Fibroblast of peridontal ligament (primary cell): Measurements from ENCODE around the gene RABL6.
"Not testable (repeated sequence)": the region's sequence is repeated elsewhere in the genome, so short reads cannot be mapped to it uniquely, and the experiment has no call there.

Source experiments
- DNase-seq: peaks from one replicate; pipeline ENCODE4 v3.0.0-alpha.2; 2010; ENCODE audit errors: extremely low read depth

The RABL6 gene

DNA sequence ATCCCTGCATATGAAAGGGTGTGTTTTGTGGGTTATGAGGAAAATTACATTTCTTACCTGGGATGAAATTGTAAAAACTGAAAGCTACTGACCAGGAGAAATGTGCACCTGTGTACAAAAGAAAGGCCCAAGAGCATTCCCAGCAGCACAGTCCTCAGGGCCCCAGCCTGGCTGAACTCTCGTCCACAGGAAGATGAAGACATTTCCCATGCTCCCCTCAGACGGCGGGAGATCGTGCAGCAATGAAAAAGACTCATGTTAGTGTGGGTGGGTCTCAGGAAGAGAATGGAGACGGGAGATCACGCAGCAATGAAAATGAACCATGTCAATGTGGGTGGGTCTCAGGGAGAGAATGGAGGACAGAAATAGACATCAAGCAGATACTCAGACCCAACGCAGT lies 30.8 kb upstream of the RABL6 start:
- DNase-seq: no peak

DNA sequence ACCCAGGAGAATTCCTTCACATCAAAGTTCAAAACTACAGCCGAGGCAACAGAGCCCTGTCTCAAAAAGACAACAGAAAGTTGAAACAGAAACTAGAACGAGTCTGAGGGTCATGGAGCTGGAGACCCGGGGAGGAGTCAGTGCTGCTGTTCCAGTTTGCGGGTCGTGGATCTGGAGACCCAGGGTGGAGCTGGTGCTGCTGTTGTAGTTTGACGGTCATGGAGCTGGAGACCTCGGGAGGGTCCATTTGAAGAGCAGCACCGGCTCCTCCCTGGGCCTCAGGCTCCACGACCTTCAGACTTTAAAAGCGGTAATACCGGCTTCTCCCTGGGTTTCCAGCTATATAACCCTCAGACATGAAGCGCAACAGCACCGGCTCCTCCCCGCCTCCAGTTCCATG lies 30.4 kb upstream of the RABL6 start:
- no peak for DNase-seq

DNA sequence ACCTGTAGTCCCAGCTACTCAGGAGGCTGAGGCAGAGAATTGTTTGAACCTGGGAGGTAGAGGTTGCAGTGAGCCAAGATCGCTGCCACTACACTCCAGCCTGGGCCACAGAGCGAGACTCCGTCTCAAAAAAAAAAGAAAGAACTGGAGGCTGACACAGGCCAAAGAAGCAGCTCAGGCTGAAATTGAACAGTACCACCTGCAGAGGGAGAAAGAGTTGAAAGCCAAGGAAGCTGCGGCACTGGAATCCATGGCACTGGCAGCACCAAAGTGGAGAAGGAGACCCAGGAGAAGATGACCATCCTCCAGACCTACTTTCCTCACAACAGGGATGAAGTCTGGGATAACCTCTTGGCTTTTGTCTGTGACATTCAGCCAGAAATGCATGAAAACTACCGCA lies 27.9 kb upstream of the RABL6 start:
- no peak for DNase-seq

DNA sequence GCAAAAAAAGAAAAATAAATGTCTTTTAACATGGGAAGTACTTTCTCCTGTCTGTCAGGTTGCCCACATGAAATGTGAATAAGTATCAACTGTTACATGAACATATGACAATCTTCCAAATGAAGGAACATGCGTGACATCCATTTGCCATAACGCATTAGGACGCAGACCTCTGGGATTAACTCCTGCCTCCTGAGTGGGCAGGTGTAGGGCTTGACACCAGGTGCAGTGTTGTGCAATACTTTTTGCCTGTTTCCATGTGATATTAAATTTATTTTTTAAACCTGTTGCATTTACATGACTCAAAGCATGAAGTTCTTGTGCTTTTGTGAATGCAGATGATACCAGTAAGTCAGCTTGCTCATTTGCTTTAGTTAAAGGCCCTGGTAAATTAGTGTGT lies 25.3 kb upstream of the RABL6 start:
- no peak for DNase-seq

DNA sequence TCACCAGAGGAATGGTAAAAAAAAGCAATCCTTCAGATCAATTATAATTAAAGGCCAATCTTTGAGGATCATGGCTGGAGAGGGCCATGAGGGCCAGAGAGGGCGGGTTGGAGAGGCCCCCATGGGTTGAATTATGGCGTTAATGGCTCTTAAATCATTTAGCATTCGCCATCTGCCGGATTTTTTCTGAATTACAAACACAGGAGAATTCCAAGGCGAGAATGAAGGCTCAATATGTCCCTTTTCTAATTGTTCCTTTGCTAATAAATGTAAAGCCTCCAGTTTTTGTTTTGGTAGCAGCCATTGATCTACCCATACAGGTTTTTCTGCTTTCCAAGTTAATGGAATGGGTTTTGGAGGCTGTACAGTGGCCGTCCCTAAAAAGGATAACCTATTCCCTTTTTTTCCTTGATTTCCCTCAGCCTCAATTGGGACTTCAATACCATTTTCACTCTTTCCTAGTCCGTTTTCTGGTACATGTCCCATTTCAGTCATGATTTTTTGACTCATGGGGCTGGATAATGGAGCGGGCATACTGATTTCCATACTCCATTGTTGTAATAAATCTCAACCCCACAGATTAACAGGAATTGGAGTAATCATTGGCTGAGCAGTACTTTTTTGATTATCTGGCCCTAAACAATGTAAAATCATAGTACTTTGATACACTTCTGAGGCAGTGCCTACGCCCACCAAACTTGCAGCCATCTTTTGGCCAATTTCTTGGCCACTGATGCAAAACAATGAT lies 23.3 kb upstream of the RABL6 start:
- peak; percentile 34 for DNase-seq

DNA sequence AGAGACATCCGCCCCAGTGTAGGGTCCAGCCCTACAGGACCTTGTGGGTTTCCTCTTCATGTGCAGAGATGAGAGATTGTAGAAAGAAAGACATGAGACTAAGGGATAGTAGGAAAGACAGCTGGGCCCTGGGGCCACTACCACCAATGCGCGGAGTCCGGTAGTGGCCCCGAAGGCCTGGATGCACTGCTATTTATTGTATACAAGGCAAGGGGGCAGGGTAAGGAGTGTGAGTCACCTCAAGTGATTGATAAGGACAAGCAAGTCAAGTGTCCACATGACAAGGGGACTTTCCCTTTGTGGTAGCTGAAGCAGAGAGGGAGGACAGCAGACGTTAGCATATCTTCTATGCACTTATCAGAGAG lies 22.8 kb upstream of the RABL6 start:
- no peak for DNase-seq

DNA sequence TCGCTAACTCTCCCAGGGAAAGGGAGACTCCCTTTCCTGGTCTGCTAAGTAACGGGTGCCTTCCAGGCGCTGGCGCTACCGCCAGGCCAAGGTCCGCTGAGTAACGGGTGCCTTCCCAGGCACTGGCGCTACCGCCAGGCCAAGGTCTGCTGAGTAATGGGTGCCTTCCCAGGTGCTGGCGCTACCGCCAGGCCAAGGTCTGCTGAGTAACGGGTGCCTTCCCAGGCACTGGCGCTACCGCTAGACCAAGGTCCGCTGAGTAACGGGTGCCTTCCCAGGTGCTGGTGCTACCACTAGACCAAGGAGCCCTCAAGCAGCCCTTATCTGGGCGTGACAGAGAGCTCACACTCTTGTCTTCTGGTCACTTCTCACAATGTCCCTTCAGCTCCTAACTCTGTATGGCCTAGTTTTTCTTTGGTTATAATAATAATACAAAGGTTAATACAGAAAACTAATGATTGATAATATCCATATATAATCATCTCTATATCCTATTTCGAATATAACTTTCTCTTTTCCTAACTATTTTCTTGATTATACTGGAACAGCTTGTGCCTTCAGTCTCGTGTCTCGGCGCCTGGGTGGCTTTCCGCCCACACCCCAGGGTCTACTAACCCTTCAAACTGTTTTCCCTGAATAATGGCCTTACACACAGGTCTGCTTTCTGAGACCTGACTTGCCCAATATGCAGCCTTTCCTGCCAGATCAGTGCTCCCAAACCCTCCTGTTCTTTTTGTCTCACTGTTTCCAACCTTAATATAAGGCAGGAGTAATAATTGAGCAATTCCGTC lies 22.0 kb upstream of the RABL6 start:
- DNase-seq: not testable (repeated sequence)

DNA sequence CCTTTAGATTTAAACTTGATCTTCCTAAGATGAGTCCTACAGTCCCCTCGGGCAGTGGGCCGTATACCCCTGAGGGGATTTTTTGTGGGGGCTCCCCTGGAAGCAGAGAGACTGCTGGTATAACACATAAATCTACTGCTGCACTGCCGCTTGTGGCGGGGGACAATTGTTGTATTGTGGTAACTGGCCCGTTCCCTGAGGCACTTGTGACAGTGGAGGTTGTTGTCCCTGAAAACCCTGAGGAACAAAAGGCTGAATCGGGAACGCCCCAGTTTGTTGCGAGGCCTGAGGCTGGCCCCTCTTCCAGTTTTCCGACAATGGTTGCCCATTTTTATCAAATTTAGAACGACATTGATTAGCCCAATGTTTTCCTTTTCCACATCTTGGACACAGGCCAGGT lies 21.3 kb upstream of the RABL6 start:
- DNase-seq: no peak

DNA sequence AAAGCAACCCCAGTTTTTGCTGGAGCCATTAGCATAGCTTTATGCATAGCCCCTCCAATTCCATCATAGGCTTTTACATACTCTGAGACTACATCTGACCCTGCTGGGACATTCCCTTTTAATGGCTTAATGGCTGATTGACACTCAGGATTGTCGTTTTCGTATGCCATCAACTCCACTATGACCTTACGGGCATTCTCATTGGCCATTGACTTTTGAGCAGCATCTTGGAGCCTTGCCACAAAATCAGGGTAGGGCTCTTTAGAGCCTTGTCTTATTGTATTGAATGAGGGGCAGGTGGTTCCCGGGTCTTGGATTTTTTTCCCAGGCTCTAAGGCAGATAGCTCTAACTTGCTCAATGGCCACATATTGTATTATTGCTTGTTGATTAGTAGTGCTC lies 20.8 kb upstream of the RABL6 start:
- DNase-seq: not testable (repeated sequence)

DNA sequence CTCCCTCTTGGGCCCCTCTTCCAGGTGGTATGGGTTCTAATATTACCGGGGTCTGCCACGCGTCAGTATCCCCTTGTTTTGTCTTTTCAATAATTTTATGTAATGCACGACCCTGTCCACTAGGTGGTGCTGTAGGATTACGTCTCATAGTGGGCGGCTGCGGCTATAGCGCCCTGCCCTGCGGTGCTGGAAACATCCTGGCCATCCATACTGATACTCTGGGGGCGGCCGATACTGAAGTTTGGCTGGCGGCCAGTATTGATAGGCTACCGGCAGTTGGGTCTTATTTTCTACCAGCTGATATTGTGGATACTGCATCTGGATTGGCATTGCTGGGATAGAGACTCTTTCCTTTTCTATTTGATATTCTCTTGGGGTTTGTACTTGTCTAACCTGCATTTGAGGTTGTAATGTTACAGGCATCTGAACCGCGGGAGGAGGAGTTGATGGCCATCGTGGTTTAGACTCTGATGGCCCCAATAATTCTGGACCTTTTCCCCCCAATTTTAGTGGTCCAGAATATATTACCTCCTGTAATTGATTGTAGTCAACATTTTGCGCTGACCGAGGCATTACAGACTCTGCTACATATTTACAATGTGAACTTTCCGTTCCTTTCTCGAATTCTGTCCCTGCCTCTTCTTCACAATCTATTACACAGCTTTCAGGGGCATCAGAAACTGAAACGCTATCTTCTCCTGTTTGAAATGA lies 19.9 kb upstream of the RABL6 start:
- peak; percentile 60 for DNase-seq

DNA sequence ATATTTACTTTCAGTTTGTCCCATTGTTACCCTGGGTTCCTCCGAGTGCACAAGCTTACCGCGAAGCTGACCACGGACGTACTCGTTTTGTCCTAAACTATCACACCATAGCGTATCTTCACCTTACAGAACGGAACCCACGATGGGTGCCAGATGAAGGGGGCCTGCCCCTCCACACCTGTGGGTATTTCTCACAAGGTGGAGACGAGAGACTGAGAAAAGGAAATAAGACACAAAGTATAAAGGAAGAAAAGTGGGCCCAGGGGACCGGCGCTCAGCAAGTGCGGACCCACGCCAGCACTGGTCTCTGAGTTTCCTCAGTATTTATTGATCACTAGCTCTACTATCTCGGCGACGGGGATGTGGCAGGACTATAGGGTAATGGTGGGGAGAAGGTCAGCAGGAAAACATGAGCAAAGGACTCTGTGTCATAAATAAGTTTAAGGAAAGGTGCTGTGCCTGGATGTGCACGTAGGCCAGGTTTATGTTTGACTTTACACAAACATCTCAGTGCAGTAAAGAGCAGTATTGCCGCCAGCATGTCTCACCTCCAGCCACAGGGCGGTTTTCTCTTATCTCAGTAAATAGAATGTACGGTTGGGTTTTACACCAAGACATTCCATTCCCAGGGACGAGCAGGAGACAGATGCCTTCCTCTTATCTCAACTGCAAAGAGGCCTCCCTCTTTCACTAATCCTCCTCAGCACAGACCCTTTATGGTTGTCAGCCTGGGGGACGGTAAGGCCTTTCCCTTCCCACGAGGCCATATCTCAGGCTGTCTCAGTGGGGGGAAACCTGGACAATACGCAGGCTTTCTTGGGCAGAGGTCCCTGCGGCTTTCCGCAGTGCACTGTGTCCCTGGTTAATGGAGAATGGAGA lies 18.9 kb upstream of the RABL6 start:
- DNase-seq: not testable (repeated sequence)

DNA sequence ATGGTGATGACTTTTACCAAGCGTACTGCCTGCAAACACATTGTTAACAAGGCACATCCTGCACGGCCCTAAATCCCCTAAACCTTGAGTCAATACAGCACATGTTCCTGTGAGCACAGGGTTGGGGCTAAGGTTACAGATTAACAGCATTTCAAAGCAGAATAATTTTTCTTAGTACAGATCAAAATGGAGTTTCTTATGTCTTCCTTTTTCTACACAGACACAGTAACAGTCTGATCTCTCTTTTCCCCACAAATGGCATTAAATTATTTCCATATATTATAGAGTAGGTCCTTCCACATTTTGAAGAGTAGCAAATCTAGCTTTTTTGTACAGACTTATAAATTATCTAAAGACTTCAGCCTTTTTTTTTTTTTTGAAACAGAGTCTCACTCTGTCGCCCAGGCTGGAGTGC lies 18.2 kb upstream of the RABL6 start:
- no peak for DNase-seq

DNA sequence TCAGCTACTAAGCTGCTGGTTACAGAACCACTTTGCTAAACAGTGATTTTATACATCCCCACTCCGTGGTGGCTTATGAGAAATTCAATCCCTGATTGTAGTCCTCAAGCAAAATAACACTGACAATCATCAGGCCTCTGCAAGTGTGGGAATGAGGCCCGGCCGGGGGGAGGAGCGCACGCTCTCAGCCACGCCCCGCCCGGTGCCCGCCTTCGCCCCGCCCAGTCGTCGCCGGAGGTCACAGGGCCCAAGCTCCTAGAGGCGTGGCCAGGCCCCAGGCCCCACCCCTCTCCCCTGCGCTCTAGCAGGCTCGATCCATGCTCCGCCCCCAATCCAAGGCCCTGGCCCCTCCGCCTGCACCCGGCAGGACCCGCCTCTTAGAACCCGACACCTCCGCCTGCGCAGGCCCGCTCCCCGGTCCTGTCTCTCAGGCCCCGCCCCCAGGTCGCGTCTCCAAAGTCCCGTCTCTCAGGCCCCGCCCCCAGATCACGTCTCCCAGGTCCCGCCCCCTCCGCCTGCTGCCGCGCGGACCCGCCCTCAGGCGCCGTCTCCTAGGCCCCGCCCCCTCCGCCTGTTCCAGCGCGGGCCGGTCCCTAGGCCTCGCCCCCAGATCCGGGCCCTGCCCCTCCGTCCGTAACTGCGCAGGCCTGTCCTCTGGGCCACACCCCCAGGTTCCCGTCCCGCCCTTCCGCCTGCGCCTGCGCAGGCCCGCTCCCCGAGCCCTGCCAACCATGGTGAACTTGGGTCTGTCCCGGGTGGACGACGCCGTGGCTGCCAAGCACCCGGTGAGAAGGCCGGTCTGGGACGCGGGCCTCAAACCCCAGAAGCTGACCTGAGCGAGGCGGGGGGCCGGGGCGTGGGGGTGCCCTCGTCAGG lies 16.9 kb upstream of the RABL6 start, which contains the start of gene TMEM141:
TSS of gene TMEM141 (plus strand) at position 705 of the 876 bp plus-strand sequence. CDS start at position 732, 27 bp downstream.
- DNase-seq: peak; percentile 98

DNA sequence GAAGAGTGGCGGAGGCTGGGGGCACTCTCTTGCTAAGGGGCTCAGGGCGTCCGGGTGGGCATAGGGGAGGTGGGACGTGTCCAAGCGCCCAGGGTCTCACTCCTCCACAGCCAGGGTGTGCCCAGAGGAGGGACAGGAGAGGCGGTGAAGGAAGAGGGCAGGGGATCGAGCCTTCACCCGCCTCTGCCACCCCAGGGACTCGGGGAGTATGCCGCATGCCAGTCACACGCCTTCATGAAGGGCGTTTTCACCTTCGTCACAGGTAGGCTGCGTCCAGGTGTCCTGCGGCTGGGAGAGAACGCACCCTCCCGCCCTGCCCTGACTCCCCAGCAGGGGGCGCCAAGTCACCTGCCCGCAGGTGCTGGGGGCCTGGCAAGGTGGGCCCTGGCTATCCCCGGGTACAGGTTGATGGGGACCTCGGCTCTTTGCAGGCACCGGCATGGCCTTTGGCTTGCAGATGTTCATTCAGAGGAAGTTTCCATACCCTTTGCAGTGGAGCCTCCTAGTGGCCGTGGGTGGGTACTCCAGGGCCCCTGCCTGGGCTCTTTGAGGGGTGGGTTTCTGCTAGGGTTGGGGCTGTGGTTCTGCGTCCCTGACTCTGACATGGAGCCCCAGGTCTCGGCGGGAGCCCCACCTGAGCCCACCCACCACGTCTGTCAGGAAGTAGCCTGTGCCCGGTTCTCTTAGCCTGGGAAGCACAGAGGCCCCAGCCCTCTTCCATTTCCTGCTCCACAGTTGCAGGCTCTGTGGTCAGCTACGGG lies 16.1 kb upstream of the RABL6 start:
- DNase-seq: no peak

DNA sequence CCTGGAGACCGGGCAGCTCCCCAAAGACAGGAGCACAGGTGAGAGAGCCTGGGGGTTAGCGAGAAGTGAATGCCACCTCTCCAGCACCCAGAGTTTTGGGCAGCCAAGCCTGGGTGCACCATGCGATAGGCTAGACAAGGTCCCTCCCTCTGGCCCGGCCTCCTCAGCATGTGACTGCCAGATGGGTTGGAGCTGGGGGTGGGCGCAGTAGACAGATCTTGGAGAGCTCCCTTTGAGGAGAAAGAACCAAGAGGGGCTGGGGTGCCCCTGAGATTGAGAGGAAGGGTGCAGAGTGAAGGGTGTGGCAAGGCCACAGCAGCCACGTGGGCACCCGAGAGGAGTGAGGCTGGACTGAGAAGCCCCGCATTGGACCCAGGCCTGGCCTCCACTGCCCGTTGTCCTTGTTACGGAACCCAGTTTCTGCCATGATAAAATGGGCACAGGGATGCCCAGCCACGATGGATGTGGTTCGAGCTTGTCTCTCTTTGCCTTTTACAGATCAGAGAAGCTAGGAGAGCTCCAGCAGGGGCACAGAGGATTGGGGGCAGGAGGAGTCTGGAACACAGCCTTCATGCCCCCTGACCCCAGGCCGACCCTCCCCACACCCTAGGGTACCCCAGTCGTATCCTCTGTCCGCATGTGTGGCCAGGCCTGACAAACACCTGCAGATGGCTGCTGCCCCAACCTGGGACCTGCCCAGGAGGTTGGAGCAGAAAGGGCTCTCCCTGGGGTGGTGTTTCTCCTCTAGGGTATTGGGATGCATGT lies 15.2 kb upstream of the RABL6 start:
- DNase-seq: no peak

DNA sequence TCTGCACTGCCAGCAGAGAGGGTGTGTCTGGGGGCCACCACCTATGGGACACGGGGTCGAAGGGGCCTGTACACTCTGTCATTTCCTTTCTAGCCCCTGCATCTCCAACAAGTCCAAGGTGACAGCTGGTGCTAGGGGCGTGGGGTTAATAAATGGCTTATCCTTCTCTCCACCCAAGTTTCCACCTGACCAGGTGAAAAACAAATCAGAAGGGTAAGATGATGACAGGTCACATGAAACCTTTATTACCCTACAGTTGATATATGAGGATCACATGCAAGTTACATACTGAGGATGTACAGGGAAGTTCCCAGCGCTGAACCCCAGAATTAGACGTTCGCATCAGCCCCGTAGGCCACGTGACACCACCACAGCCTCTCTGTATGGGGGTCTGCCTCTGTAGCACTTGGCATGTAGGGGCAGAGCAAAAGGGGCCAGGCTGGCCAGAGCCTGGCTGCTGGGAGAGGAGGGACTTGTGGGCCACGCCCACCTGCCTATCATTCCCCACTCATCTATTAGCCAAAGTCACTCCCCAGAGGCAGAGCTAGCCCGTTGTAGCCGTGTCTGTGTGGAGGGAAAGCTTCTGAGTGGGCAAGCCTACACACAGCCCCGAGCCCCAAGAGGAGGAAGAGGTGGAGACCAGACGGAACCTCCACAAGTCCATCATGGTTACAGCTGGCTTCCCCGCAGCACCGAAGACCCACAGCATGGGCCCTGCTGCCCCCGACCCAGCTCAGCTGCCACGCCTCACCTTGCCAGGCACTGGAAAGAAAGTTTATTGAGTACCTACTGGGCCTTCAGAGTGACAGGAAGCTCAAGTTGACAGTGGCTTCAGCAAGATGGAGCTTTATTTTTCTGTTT lies 14.4 kb upstream of the RABL6 start:
- DNase-seq: no peak

DNA sequence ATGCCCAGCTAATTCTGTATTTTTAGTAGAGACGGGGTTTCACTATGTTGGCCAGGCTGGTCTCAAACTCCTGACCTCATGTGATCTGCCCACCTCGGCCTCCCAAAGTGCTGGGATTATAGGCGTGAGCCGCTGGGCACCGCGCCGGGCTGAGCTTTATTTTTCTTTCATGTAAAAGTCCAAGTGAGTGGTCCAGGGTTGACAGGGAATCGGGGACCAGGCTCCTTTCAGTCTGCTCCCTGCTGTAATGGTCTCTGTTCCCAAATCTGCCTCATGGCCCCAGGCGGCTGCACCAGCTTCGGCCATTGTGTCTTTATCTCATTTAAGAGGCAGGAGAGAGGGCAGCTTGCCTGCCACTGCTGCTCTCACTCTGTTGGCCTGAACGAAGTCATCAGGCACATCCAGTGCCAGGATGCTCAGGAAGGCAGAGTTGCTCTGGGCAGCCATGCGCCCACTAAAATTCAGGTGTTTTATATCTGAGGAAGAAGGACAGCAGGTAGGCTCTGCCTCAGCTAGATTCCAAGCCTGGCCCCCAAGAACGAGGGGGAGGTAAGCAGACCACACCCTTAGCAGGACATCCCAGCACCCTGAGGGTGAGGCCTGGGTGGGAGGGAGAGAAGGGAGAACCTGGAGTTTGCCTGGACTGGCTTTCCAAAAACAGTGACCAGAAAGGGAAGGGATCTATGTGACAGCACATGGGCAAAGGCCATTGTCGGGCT lies 13.3 kb upstream of the RABL6 start:
- no peak for DNase-seq

DNA sequence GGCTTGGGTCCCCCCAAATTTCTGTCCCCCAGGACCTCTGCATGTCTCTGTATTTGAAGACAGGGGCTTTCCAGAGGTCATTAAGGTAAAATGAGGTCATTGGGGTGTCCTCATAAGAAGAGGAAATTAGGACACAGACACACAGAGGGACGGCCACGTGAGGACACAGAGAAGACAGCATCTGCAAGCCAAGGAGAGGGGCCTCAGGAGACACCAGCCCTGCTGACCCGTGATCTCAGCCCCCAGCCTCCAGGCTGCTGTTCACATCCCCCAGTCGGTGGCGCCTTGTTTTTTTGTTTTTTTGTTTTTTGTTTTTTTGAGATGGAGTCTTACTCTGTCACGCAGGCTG lies 12.8 kb upstream of the RABL6 start:
- DNase-seq: no peak
